Duodenal mucosa (tissue), 2 donors: ENCODE data around the gene SCG5.
A peak's percentile ranks its signal among the peaks of the same experiment; 100 is the strongest.

Source experiments
- H3K27ac ChIP-seq: one replicate; pipeline ENCODE4 v1.7.0; 2013; ENCODE audit warnings: low read depth, low read length
- H3K27me3 ChIP-seq, 2 donors: one replicate each; pipeline ENCODE4 v1.7.0; 2013; ENCODE audit warnings: low read length in 2 of 2, control low read depth in 1 of 2; ENCODE audit not compliant: insufficient read depth in 2 of 2, control insufficient read depth in 1 of 2
- H3K36me3 ChIP-seq, 2 donors: one replicate each; pipeline ENCODE4 v1.7.0; 2013; ENCODE audit warnings: low read length in 2 of 2, control low read depth in 1 of 2; ENCODE audit not compliant: insufficient read depth in 2 of 2, control insufficient read depth in 1 of 2
- H3K4me1 ChIP-seq, 2 donors: one replicate each; pipeline ENCODE4 v1.7.0; 2013; ENCODE audit warnings: low read length in 2 of 2, control low read depth in 1 of 2; ENCODE audit not compliant: insufficient read depth in 2 of 2, control insufficient read depth in 1 of 2
- H3K4me3 ChIP-seq, 2 donors: one replicate each; pipeline ENCODE4 v1.7.0; 2013; ENCODE audit warnings: low read length in 2 of 2, low read depth in 1 of 2
- H3K9ac ChIP-seq, 2 donors: one replicate each; pipeline ENCODE4 v1.7.0; 2013; ENCODE audit warnings: low read length in 2 of 2, low read depth in 1 of 2
- H3K9me3 ChIP-seq, 2 donors: one replicate each; pipeline ENCODE4 v1.7.0; 2013; ENCODE audit warnings: low read length in 2 of 2, control low read depth in 1 of 2; ENCODE audit not compliant: control insufficient read depth in 1 of 2

SCG5 gene

DNA sequence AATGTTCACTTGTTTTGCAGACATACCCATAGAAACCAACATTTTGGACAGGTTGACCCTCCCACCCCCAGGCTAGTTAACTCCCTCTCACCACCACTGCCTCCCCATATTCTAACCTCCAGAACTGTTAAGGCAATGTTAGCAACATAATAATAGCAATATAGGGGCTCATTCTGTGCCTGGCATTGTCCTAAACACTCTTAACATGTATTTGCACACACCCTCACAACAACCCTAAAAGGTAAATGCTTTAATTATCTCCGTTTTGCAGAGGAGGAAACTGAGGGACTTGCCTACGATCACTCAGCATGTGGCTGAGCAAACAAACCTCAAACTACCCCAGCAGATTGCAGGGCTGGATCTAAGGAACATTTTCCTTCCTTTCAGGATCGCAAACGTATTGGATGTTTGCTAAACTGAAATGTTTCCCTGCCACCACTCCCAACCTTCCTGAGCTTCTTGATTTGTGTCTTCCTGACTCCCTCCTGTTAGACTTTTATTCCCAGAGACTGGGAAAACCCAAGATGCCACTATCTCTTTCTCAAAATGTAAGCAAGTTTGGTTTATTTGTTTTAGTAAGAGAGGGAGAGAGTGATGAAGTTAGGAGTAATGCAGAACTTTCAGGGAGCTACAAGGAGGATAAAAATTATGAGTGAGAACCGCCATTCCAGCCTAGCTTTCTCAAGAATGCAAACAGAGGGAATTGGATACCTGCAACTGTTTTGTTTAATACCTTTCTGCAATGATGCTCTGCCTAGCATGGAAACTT lies 1.3 kb downstream of the SCG5 start:
- Histone ChIP-seq H3K4me3 (no peak overlapping the region), H3K9ac (no peak overlapping the region), H3K36me3 (no peaks in the 10 kb centered on the region), H3K9me3 (no peaks in the 10 kb centered on the region), H3K27me3 (no peaks in the 10 kb centered on the region), H3K27ac (no peak overlapping the region), H3K4me1 (no peaks in the 10 kb centered on the region)

DNA sequence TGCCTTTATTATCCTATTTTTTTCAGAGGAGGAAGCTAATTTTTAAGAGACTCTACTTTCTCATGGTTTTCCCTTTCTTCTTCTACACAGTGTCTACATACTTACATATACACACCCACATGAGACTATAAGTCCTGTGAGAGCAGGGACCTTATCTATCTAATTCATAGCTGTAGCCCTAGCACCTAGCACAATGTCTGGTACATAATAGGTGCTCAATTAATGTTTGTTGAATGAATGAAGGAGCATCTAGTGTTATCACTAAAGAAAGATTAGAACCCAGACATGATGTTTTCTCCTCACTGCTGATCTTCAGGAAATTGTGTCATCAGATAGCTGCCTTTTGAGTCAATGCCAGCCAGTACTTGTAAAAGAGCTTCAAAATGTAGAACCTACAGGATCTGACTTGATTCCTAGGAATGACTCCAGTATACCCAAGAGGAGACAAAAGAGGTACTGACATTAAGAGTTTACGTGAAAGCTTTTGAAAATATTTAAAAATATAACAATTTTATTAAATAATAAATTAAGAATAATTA lies 2.5 kb downstream of the SCG5 start:
- H3K9ac ChIP-seq = no peak overlapping the region
- no peaks in the 10 kb centered on the region for H3K36me3 ChIP-seq
- H3K27me3 ChIP-seq = no peaks in the 10 kb centered on the region
- no peak overlapping the region for H3K4me3 ChIP-seq
- no peaks in the 10 kb centered on the region for H3K4me1 ChIP-seq
- H3K27ac ChIP-seq = no peak overlapping the region
- H3K9me3 ChIP-seq = no peaks in the 10 kb centered on the region

DNA sequence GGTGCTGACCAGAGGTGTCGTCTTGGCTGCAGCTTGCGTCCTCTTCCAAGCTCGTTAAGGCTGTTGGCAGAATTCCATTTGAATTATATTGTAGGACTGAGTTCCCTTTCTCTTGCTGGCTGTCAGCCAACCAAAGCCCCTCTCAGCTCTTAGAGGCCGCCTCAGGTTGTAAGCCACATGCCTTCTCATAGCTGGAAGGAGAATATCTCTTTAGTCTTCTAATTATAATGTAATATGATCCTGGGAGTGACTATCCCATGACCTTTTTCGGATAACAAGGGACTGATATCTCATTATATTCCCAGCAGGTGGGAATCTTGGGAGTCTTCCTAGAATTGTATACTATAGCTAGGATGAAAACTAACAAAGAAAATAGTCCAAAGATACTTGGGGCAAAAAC lies 4.8 kb downstream of the SCG5 start:
- Histone ChIP-seq H3K27me3 (no peaks in the 10 kb centered on the region), H3K4me3 (no peak overlapping the region), H3K36me3 (no peaks in the 10 kb centered on the region), H3K9ac (no peak overlapping the region), H3K27ac (no peak overlapping the region), H3K9me3 (no peaks in the 10 kb centered on the region), H3K4me1 (no peaks in the 10 kb centered on the region)

DNA sequence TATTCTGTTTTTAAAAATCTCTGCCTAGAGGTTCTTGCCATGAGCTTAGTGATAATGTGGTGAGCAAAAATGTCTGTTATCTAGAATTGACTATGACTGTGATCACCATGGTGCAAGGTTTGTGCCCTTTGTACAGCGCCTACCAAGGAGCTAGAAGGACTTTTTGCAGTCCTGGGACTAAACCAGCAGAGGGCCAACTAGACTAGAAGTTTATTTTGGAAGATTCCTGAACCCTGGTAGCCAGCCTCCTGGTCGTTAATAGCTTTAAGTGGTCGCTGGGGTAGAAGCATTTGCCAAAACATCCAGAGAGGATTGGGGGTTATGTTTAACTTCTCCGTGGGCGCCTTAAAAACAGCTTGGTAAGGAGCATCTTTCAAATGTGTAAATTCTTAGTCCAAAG lies 7.8 kb downstream of the SCG5 start:
- H3K9ac ChIP-seq = no peak overlapping the region
- H3K27me3 ChIP-seq = no peaks in the 10 kb centered on the region
- no peaks in the 10 kb centered on the region for H3K4me1 ChIP-seq
- no peaks in the 10 kb centered on the region for H3K9me3 ChIP-seq
- H3K4me3 ChIP-seq = no peak overlapping the region
- H3K27ac ChIP-seq = no peak overlapping the region
- H3K36me3 ChIP-seq = no peaks in the 10 kb centered on the region

GRCh38 chr15:32651229-32651837 lies 9.8 kb downstream of the SCG5 start:
- Histone ChIP-seq H3K4me3 (no peak overlapping the region), H3K4me1 (no peaks in the 10 kb centered on the region), H3K36me3 (no peaks in the 10 kb centered on the region), H3K9ac (no peak overlapping the region), H3K27me3 (no peaks in the 10 kb centered on the region), H3K9me3 (no peaks in the 10 kb centered on the region), H3K27ac (no peak overlapping the region)

DNA sequence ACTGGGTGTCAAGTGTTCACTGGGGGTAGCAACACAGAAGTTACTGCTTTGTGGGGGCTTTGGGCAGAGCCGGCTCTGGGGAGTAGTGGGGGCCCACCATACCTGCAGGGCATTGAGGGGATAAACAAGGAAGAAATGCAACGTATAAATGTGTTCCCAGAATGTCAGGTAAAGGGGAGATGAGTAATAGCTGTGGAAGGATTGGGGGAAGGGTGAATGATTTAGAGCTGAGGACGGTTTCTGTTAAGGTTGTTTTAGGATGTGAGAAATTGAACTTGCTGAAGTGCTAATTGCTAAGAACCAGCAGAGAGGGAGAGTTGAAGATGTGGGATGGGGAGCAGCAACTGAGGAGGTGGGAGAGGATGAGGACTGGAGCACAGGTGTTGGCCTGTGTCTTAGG lies 10.7 kb downstream of the SCG5 start:
- Histone ChIP-seq H3K36me3 (no peaks in the 10 kb centered on the region), H3K4me3 (no peak overlapping the region), H3K4me1 (peaks cover under 1 to 2% of the 10 kb centered on the region in 2 donors), H3K9ac (no peak overlapping the region), H3K27me3 (no peaks in the 10 kb centered on the region), H3K9me3 (no peaks in the 10 kb centered on the region), H3K27ac (no peak overlapping the region)

- peaks cover 4 to 8% of the 10 kb centered on the region in 2 donors for H3K4me1 ChIP-seq
- no peak overlapping the region for H3K4me3 ChIP-seq
- H3K36me3 ChIP-seq = no peaks in the 10 kb centered on the region
- H3K27me3 ChIP-seq = no peaks in the 10 kb centered on the region
- no peak overlapping the region for H3K9ac ChIP-seq
- no peaks in the 10 kb centered on the region for H3K9me3 ChIP-seq
- H3K27ac ChIP-seq = no peak overlapping the region
These were observed 14.6 kb downstream of the SCG5 start for GRCh38 chr15:32656091-32656490.

GRCh38 chr15:32656496-32656895 lies 15.0 kb downstream of the SCG5 start:
- Histone ChIP-seq H3K27me3 (no peaks in the 10 kb centered on the region), H3K9me3 (no peaks in the 10 kb centered on the region), H3K4me1 (peaks cover 4 to 8% of the 10 kb centered on the region in 2 donors), H3K4me3 (no peak overlapping the region), H3K27ac (no peak overlapping the region), H3K36me3 (no peaks in the 10 kb centered on the region), H3K9ac (no peak overlapping the region)

DNA sequence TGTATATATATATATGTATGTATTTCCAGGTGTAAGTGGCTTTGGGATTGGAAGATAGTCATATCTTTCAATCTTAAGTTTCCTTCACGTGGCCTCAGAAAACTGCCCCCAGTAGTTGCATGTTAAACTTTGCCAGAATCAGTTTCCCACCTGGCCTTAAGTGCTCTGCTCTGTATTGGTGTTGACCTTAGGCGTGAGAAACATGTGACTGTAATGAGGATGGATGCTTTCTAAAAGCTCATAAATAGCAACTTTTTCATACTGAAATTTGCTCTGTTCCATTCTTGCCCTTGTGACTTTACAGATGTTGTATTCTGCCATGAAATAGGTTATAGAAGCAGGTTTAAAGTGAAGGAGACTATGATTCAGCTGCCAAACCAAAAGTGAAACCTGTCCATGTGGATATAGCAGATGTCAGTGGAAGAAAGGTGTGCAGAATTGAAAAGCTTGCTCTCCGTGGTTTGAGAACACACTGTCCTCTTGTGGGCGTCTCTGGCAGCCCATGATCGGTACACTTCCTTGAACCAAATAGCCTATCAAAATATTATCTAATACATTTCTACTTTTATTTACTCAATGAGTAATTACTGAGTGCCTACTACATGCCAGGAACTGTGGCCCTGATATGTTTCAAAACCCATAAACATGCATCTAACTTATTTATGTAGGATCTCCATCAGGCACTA lies 15.8 kb downstream of the SCG5 start:
- Histone ChIP-seq H3K4me1 (peaks cover 4 to 8% of the 10 kb centered on the region in 2 donors), H3K9ac (no peak overlapping the region), H3K9me3 (no peaks in the 10 kb centered on the region), H3K27me3 (no peaks in the 10 kb centered on the region), H3K27ac (no peak overlapping the region), H3K36me3 (no peaks in the 10 kb centered on the region), H3K4me3 (peak overlapping the region; percentile 44 to 46)

DNA sequence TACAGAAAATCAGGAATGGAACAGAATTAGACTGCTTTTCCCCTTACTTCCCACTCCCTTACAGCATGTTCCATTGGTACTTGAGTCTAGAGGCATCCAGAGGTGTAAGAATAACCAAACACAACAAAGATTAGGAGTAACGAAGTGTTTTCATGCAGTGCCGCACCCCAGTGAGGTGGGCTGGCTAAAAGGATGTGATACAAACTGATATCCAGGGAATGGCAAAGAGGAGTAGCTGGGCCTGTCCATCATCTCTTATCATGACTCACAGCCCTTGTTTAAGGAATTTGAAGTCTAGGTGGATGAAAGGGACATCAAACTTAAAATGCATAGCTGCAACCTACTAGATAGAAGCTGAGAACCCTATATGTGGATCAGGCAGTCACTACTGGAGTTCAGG lies 16.4 kb downstream of the SCG5 start:
- no peaks in the 10 kb centered on the region for H3K9me3 ChIP-seq
- no peak overlapping the region for H3K4me3 ChIP-seq
- H3K27me3 ChIP-seq = no peaks in the 10 kb centered on the region
- no peak overlapping the region for H3K9ac ChIP-seq
- H3K36me3 ChIP-seq = no peaks in the 10 kb centered on the region
- H3K4me1 ChIP-seq = peaks cover 4 to 8% of the 10 kb centered on the region in 2 donors
- no peak overlapping the region for H3K27ac ChIP-seq
